HG03558 (cell line): ENCODE results near the gene GAMT.

Experiments
- ATAC-seq: cut with Tn5 transposase; IDR thresholded peaks from one replicate; pipeline ENCODE4 v1.9.1; 2021; ENCODE audit warnings: moderate number of reproducible peaks; ENCODE audit not compliant: unreplicated experiment; ENCODE audit errors: extremely low read depth

The GAMT gene

DNA sequence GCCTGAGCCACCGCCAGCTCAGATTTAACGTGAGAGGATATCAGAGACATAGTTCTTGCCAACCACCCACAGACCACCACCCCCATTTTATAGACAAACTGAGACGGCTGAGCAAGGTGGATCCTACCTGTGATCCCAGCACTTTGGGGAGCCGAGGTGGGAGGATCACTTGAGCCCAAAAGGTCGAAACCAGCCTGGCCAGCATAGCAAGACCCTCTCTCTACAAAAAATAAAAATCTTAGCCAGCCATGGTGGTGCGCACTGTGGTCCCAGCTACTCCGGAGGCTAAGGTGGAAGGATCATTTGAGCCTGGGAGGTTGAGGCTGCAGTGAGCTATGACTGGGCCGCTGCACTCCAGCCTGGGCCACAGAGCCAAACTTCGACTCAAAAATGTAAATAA is 48.2 kb downstream of the GAMT start:
- no peak for ATAC-seq

DNA sequence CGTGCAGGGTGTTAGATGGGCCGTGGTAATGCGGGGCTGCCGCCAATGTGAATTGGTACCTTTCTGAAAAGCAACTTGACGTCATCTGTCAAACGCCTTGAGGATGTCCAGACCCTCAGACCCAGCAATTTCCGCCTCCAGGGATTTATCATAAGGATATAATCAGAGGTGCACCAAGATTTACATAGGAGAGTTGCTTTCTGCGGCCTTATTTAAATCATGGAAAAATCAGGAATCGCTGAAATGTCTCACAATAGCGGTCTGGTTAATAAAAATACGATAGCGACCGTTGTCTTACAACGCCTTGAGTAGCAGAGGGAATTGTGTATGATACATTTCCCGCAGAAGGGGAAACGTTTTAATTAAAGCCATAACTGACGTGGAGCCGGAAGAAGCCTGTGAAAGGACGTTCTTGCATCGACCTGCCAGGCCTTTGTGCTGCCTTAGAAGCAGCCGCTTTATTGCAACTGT is 49.9 kb downstream of the GAMT start:
- ATAC-seq = no peak

DNA sequence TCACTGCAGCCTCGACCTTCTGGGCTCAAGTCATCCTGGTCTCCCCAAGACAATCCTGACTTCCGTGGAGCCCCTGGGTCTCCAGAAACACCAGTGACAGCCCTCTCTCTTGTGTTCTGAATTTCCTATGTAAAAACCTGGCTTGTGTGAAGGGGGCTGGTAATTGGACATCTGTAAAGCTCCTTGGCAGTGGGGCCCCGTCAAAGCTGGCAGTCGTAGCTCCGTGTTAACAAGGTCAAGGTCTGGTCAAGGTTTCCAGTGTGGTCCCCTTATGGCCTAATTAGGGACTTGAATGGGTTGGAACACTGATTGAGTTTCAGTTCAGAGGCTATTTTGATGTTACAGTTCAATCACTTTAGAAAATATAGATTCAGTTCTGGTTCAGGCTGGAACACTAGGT is 50.5 kb downstream of the GAMT start:
- no peak for ATAC-seq

DNA sequence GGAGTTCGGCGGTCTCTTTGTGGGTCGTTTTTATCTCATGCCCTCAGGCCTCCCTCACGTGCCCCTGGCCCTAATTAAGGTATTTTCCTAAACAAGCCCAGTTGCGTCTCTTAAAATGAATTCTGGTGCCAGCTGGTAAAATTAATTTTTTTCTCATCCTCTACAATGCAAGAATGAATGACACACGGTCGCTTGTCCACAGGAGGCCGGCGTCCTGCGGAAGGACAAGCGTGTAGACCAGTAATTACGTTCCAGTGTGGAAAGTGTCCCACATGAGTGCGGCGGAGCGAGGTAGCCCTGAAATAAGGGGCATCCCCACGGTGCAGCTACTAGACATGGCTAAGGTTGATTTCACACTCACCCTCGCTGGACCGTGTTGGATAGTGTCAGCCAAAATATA is 52.1 kb downstream of the GAMT start:
- no peak for ATAC-seq
